GM18909 (cell line): ENCODE results near the gene NCF2.

ENCODE experiments used
- ATAC-seq: cut with Tn5 transposase; IDR thresholded peaks from one replicate; pipeline ENCODE4 v1.9.1; 2021; ENCODE audit warnings: mild to moderate bottlenecking; ENCODE audit not compliant: unreplicated experiment, poor library complexity

Gene NCF2

GRCh38 chr1:183562701-183563100 is 27.6 kb downstream of the NCF2 start:
- ATAC-seq: no peak

- ATAC-seq: no peak
These were observed 31.2 kb downstream of the NCF2 start for GRCh38 chr1:183559061-183559460.

GRCh38 chr1:183554577-183554976 is 35.7 kb downstream of the NCF2 start:
- no peak for ATAC-seq

DNA sequence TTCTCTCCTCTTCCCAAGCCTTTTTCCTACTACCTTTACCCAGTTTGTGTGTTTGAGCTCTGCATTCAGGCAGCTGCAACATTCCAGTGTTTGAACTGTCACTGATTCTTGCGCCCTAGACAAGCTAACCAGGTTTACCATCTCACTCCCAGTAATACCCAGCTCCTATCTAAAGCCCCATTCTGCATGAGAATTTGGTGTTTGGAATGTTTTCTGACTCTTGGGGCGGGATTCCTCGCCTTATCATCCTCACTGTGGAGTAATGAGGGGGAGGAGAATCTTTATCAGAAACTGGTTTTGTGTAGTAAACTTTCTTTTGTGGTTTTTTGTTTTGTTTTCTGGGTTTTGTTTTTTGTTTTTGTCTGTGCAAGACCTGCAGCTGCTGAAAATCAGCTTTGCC is 36.5 kb downstream of the NCF2 start:
- no peak for ATAC-seq

DNA sequence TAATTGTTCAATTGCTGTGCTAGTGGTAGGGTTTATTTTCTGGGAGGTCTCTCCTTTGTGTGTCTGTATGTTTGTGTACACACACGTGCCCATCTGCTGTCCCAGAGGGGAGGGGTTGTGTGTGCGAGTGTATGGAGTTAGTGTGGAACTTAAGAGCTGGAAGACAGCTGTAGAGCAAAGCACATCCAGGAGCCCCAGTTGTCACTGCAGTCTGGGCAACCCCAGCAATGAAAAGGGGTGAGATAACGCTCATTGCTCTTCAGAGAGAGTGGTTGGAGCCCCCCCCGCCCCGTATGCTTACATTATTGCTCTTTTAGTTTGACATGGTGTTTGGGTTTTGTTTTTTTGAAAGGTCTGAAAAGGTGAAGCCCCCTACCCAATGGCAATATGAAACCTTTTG is 36.9 kb downstream of the NCF2 start:
- ATAC-seq: no peak

DNA sequence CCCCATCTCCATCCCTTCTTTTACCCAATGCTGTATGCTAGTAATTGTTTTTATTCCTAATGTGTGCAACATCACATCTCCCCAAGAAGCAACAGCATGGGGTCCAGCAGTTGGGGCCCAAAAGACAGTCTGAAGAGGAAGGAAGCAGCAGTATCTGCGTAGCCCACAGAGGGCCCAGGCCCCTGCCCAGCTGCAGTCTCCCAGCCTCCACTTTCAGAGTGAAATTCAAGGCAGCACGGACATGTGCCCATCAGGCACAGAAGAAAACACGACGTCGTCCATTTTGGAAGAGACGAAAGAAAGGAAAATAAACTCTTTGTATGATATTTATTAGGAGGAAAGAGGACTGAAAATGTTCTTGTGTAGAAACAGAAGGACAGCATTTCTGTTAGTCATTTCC is 37.4 kb downstream of the NCF2 start:
- ATAC-seq: no peak

DNA sequence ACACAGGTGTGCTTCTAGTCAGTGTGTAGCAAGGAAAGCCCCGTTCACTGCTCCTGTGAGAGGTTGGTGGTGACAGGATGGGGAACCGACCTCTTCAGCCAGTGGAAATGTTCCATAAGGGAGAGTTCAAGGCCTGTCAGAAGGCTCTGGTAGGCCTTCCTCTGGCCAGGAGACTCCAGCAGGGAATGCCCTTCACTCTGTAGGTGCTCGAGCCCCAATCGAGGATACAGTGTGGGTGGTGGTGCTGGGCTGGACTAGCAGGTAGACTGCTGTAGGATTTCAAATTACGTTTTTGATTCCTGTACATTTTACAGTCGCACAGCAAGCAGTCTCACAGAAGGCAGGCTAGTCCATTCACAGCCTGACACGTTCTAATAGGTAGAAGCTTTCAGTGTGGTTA is 37.8 kb downstream of the NCF2 start:
- ATAC-seq: no peak

DNA sequence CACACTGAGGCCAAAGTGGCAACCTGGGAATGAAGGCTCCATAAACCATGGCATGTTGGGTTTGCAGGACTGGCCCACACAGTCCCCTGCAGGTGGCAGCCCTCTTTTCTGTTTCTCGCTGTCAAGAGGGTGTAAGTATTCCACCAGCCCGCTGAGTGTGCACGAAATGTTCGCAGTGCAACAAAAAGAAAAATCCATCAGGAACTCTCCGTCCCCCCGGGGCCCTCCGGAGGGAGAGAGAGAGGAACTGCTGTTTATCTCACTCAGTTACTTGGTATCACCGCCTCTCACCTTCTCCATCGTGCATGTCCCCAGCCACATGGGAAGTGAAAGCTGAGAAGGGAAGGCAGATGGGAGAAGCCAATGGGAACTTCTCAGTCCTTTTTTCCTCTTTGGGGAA is 38.3 kb downstream of the NCF2 start:
- ATAC-seq: no peak

DNA sequence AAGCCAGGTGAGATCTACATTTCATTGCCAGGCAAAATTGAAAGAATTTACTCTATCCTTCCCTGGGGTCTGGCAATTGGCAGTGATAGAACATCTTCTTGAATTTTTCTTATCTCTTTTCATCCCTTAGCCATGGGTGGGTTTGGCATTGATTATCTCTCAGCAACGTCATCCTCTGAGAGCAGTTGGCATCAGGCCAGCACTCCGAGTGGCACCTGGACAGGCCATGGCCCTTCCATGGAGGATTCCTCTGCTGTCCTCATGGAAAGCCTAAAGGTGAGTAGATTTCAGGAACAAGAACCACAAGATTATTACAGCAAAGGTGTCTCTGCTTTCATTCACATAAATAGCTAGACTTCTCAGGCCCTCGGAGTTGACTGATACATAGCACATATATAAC is 39.3 kb downstream of the NCF2 start:
- no peak for ATAC-seq

GRCh38 chr1:183548116-183548515 is 42.1 kb downstream of the NCF2 start:
- no peak for ATAC-seq

GRCh38 chr1:183546427-183546826 is 43.8 kb downstream of the NCF2 start:
- no peak for ATAC-seq

DNA sequence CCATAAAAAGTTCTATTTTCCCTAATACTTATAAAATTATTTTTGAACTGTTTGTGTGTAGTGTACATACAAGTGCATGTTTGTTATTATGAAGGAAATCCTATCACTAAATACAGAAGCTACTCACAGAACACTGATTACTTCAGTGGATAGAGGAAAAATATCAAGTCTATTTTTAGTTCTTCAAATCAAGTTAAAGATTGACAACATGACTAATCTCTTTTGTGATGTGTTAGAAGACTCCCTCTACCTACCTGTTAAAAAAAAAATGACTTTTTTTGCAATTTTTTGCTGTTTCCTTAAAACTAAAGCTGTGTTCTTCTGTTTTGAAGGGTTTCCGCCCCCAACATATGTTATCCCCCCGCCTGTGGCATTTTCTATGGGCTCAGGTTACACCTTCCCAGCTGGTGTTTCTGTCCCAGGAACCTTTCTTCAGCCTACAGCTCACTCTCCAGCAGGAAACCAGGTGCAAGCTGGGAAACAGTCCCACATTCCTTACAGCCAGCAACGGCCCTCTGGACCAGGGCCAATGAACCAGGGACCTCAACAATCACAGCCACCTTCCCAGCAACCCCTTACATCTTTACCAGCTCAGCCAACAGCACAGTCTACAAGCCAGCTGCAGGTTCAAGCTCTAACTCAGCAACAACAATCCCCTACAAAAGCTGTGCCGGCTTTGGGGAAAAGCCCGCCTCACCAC is 45.5 kb downstream of the NCF2 start:
- ATAC-seq: no peak

GRCh38 chr1:183543619-183544204 is 46.5 kb downstream of the NCF2 start:
- peak; percentile 62 for ATAC-seq

- ATAC-seq: no peak
These were observed 52.9 kb downstream of the NCF2 start for GRCh38 chr1:183537405-183537804.

- ATAC-seq: no peak
These were observed 56.6 kb downstream of the NCF2 start for GRCh38 chr1:183533617-183534174.

- ATAC-seq: no peak
These were observed 61.7 kb downstream of the NCF2 start for GRCh38 chr1:183528577-183528976.

DNA sequence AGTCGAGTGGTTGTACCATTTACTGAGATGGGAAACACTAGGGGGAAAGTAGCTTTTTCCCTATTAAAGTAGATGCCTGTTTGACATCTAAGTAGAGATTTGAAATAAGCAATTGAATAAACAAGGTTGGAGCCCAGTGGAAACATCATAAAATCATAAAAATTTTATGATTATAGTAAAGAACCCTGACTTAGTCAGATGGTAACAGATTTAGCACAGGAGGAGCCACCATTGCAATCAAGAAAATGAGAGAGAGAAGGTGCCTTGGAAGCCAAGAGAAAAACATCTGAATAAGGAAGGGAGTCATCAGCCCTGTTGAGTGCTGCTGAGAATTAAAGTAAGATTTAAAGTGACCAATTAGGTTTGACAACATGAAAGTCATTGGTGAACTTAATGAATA is 68.2 kb downstream of the NCF2 start:
- ATAC-seq: no peak

- no peak for ATAC-seq
These were observed 69.9 kb downstream of the NCF2 start for GRCh38 chr1:183520379-183520778.

DNA sequence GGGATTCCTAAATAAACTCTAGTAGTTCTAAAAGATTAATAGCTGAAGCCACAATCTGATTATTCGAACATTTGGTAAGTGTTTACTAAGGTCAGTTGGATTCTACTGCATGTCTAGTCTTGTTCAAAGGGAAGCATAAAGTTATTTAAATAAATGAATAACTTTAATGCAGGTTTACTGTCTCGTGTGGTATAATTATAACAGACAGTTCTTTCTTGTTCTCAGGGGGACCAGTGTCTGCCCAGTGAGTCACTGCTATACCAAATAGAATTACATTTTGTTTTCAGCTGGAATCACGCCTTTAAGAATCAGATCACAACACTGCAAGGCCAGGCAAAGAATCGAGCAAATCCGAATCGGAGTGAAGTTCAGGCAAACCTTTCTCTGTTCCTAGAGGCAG is 72.9 kb downstream of the NCF2 start:
- ATAC-seq: no peak

DNA sequence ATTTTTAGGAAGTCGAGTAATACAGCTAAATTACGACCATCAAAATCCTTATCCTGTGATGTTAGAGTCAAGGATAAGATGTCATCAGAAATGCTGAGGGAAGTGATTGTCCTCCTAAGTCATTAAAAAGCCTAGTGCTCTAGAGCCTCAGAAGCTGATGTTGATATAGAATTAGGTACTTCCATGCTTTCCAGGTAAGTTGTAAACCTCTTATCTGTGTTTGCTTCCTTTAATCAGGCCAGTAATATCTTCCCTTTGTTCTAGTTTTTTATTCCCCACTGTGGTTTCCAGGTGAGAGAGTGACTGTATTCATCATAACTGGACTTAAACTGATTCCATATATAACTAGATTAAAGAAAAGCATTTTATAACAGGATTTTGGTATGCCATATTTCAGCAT is 73.5 kb downstream of the NCF2 start:
- ATAC-seq: no peak

GRCh38 chr1:183515002-183515689 is 75.1 kb downstream of the NCF2 start:
- no peak for ATAC-seq
